HEK293T (cell line): ENCODE data around the gene BICDL1.

Experiments
- CTCF ChIA-PET: fragments of 350-600 bp; formaldehyde crosslinking; extraction: SDS; loops from one replicate; lab custom pipeline; 2021; ENCODE audit warnings: antibody characterized with exemption, inconsistent platforms; lab: Yijun Ruan, JAX
- POLR2A ChIA-PET: fragments of 350-600 bp; formaldehyde crosslinking; extraction: SDS; loops from one replicate; lab custom pipeline; 2020; ENCODE audit warnings: antibody characterized with exemption, inconsistent platforms; lab: Yijun Ruan, JAX
- DNase-seq: peaks from one replicate; pipeline ENCODE4 v3.0.0; 2012; ENCODE audit warnings: mixed read lengths; ENCODE audit errors: extremely low spot score
- ARNT ChIP-seq: fragments of 450-650 bp; IDR thresholded peaks from 2 replicates; pipeline ENCODE4 v1.6.1; 2017; ENCODE audit warnings: mild to moderate bottlenecking
- BHLHE40 ChIP-seq: fragments of 450-650 bp; IDR thresholded peaks from 2 replicates; pipeline ENCODE4 v1.6.1; 2016; ENCODE audit warnings: mild to moderate bottlenecking, moderate library complexity, borderline replicate concordance
- CTBP1 ChIP-seq: fragments of 450-650 bp; IDR thresholded peaks from 2 replicates; pipeline ENCODE4 v1.6.1; 2016; ENCODE audit warnings: borderline replicate concordance
- ELF4 ChIP-seq: fragments of 450-650 bp; IDR thresholded peaks from 2 replicates; pipeline ENCODE4 v1.6.1; 2017; ENCODE audit warnings: antibody characterized with exemption
- FOXA1 ChIP-seq: fragments of 450-650 bp; IDR thresholded peaks from 2 replicates; pipeline ENCODE4 v1.6.1; 2016; ENCODE audit warnings: mild to moderate bottlenecking
- FOXK2 ChIP-seq: fragments of 450-650 bp; IDR thresholded peaks from 2 replicates; pipeline ENCODE4 v1.6.1; 2016; ENCODE audit warnings: mild to moderate bottlenecking
- FOXM1 ChIP-seq: fragments of 450-650 bp; IDR thresholded peaks from 2 replicates; pipeline ENCODE4 v1.6.1; 2017; ENCODE audit warnings: mild to moderate bottlenecking, borderline replicate concordance
- HDGF ChIP-seq: fragments of 450-650 bp; IDR thresholded peaks from 2 replicates; pipeline ENCODE4 v1.6.1; 2017; ENCODE audit warnings: antibody characterized with exemption, borderline replicate concordance
- L3MBTL2 ChIP-seq: fragments of 450-650 bp; conservative IDR thresholded peaks from 2 replicates; pipeline ENCODE4 v1.6.1; 2016; ENCODE audit warnings: mild to moderate bottlenecking
- LEF1 ChIP-seq: fragments of 450-650 bp; IDR thresholded peaks from 2 replicates; pipeline ENCODE4 v1.6.1; 2017; ENCODE audit warnings: mild to moderate bottlenecking, borderline replicate concordance
- NFRKB ChIP-seq: fragments of 450-650 bp; IDR thresholded peaks from 2 replicates; pipeline ENCODE4 v1.6.1; 2016; ENCODE audit warnings: mild to moderate bottlenecking, moderate library complexity
- SP1 ChIP-seq: fragments of 450-650 bp; IDR thresholded peaks from 2 replicates; pipeline ENCODE4 v1.6.1; 2017
- SUZ12 ChIP-seq: fragments of 450-650 bp; IDR thresholded peaks from 2 replicates; pipeline ENCODE4 v1.6.1; 2016; ENCODE audit warnings: mild to moderate bottlenecking
- TARDBP ChIP-seq: fragments of 450-650 bp; IDR thresholded peaks from 2 replicates; pipeline ENCODE4 v1.6.1; 2016
- ZNF384 ChIP-seq: fragments of 450-650 bp; IDR thresholded peaks from 2 replicates; pipeline ENCODE4 v1.6.1; 2016
- TF ChIP-seq, protein P1 (sequence below): fragments of 450-650 bp; IDR thresholded peaks from 2 replicates; pipeline ENCODE4 v1.6.1; 2016

Gene BICDL1, protein sequence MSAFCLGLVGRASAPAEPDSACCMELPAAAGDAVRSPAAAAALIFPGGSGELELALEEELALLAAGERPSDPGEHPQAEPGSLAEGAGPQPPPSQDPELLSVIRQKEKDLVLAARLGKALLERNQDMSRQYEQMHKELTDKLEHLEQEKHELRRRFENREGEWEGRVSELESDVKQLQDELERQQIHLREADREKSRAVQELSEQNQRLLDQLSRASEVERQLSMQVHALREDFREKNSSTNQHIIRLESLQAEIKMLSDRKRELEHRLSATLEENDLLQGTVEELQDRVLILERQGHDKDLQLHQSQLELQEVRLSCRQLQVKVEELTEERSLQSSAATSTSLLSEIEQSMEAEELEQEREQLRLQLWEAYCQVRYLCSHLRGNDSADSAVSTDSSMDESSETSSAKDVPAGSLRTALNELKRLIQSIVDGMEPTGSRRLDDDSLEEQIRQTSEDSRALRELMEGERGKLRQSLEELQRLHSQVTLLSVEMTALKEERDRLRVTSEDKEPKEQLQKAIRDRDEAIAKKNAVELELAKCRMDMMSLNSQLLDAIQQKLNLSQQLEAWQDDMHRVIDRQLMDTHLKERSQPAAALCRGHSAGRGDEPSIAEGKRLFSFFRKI

DNA sequence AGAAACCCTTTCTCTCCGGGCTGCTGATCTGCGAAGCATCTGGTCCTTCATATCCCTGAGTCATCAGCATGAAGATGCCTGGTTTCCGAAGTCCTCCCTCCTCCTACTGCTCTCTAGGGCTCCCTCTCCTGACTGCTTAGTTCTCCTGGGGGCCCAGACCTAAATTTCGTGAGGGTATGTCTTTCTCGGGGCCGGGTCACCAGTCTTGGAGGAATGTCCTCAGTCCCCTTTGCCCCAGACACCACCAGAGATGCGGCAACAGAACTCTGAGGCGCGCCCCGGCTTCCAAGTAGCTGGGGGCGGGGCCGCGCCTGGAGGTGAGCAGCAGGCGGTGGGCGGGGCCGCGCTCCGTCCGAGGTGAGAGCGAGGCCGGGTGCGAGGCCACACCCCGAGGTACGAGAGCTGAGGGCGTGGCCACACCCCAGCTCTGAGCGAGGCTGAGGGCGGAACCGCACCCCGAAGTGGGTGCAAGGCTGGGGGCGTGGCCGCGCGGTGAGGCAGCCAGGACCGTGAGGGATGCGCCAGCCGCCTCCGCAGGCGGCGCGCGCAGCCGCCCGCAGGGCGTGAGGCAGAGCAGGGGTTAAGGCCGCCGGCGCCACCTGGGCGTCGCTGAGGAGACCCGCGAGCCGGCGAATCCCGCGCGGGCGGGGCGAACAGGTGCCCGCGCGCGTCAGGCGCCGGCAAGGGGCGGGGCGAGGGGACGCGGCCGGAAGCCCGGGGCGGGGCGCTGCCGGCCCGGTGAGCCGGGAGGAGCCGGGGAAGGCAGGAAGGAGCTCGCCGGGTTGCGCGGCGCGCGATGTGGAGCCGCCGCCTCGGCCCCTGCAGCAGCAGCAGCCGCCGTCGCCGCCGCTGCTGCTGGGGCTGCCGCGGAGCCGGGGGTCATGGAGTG, at the start of gene BICDL1:
Gene BICDL1 (plus strand): TSS at position 765 of the 889 bp plus-strand sequence. CDS start 633 bp downstream, outside the sequence.
- ChIA-PET POLR2A (interaction anchor here (0.6 kb wide), 1 partner anchor 212 kb away, joined by 3 read pairs; no protein-coding TSS in a partner anchor), CTCF (no interaction called here)
- peak; percentile 80 for DNase-seq
- TF ChIP-seq L3MBTL2 (no peak), LEF1 (peak; percentile 28; the same call in 1 of the 2 replicates)

DNA sequence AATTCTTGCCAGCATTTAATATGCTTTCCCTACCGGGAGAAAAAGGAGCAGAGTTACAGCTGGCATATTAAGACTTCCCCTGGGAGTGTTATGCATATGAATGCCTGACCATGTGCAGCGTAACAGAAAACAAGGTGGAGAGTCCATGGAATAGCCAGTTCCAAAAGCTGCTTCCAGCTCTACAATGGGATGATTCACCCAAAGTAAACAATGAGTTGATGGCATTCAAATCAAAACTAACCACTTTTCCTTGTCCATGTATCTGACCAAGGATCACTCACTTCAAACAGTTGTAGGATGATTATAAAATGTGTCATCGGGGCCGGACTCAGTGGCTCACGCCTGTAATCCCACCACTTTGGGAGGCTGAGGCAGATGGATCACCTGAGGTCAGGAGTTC, 48.1 kb upstream of the BICDL1 start:
- CTCF ChIA-PET, result no interaction called here
- DNase-seq, result no peak
- POLR2A ChIA-PET, result no interaction called here
- TF ChIP-seq NFRKB (no peak), FOXA1 (no peak), SUZ12 (no peak), ELF4 (no peak), FOXM1 (no peak), HDGF (no peak), L3MBTL2 (no peak), ZNF384 (no peak), FOXK2 (no peak), ARNT (no peak), SP1 (no peak), CTBP1 (no peak), TARDBP (no peak), LEF1 (no peak)

DNA sequence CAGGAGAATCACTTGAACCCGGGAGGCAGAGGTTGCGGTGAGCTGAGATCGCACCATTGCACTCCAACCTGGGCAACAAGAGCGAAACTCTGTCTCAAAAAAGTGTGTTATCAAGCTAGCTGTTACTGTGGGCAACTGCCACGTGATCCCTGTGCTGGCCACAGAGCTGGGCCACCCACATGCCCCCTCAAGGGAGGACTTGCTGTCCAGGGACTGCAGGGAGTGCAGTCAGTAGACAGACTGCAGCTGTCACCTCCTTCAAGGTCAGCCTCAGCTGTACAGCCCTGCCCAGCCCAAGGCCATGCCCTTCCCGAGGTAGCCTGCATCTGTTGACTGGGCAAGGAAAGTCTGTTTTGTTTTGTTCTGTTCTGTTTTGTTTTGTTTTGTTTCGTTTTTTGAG, 46.6 kb upstream of the BICDL1 start:
- ChIA-PET POLR2A (no interaction called here), CTCF (no interaction called here)
- no peak for DNase-seq
- TF ChIP-seq FOXA1 (no peak), ARNT (no peak), L3MBTL2 (no peak), FOXM1 (no peak), LEF1 (no peak), SUZ12 (no peak), NFRKB (no peak), FOXK2 (no peak), HDGF (no peak), ELF4 (no peak), SP1 (no peak), CTBP1 (no peak), BHLHE40 (no peak), TARDBP (no peak), ZNF384 (no peak)
- TF ChIP-seq, protein P1, sequence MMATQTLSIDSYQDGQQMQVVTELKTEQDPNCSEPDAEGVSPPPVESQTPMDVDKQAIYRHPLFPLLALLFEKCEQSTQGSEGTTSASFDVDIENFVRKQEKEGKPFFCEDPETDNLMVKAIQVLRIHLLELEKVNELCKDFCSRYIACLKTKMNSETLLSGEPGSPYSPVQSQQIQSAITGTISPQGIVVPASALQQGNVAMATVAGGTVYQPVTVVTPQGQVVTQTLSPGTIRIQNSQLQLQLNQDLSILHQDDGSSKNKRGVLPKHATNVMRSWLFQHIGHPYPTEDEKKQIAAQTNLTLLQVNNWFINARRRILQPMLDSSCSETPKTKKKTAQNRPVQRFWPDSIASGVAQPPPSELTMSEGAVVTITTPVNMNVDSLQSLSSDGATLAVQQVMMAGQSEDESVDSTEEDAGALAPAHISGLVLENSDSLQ, result no peak

DNA sequence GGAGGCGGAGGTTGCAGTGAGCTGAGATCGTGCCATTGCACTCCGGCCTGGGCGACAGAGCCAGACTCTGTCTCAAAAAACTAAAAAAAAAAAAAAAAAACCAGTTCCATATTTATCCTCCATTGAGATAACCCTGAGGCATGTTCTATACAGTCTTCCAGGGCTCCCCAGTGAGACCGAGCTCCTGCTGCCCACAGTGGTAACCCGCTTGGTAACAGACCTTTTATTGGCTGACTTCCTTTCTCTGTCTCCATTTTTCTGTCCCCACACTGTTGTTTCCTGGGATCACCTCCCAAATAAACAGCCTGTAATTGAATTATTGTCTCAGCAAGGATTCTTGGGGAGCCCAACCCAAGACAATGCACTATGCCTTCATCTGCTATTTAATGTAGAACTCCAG, 42.8 kb upstream of the BICDL1 start:
- no peak for DNase-seq
- ChIA-PET POLR2A (no interaction called here), CTCF (no interaction called here)
- TF ChIP-seq ELF4 (no peak), SP1 (no peak), FOXM1 (no peak), L3MBTL2 (no peak)

DNA sequence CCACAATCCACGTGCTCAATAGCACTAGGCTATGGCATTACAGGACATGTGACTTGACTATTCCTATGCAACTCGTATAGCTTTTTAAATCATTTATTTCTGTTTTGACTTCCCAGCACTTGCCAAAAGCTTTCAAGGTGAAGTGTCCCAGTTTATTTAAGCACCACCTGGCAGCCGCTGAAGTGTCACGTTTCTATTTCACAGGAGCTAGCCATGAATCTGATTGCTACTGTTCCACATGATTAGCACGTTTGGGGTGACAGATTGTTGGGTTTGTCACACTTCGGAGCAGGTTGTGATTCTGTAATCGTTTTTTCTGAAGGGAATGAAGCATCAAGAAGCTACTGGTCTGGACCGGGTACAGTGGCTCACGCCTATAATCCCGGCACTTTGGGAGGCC, 39.9 kb upstream of the BICDL1 start:
- DNase-seq, result no peak
- ChIA-PET CTCF (no interaction called here), POLR2A (interaction anchor here (0.9 kb wide), 1 partner anchor 144 kb away, joined by 3 read pairs; no protein-coding TSS in a partner anchor)
- TF ChIP-seq SP1, result no peak
- no peak for TF ChIP-seq FOXK2
- no peak for TF ChIP-seq FOXA1
- TF ChIP-seq FOXM1, result no peak
- TF ChIP-seq ARNT, result no peak
- TF ChIP-seq, protein P1, result no peak

DNA sequence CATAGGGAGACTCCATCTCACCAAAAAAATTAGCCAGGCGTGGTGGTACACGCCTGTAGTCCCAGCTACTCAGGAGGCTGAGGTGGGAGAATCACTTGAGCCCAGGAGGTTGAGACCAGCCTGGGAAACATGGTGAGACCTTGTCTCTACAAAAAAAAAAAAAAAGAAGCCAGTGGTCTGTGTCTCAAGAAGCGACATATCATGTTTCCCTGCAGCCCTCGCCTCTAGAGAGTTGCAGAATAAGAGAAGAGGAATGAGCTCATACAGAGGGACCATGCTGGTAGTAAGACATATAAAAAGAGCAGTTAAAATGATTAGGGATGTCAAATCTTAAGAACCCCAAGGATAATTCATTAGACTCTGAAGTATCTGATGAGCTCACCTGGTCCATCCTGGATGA, 39.4 kb upstream of the BICDL1 start:
- TF ChIP-seq ZNF384 (peak; percentile 79), SUZ12 (no peak)
- ChIA-PET POLR2A (no interaction called here), CTCF (interaction anchor here (0.7 kb wide), 1 partner anchor 17 kb away, joined by 3 read pairs; no protein-coding TSS in a partner anchor)
- no peak for DNase-seq
